HL-60 (cell line): ENCODE results near the gene KLHL21.

Source experiments
- DNase-seq, 2 experiments: peaks; one replicate each; pipeline ENCODE4 v3.0.0-alpha.2; 2010 to 2020; ENCODE audit warnings: low read depth in 1 of 2, low spot score in 1 of 2
- H3K27ac ChIP-seq: fragments of 250-450 bp; sonication (Bioruptor Pico); replicated peaks from 2 replicates; pipeline ENCODE4 v1.5.1; 2020; ENCODE audit warnings: mild to moderate bottlenecking, moderate library complexity
- H3K27me3 ChIP-seq: fragments of 250-450 bp; sonication (Bioruptor Pico); 2 replicates; pipeline ENCODE4 v1.5.1; 2021; ENCODE audit warnings: mild to moderate bottlenecking, moderate library complexity; ENCODE audit not compliant: insufficient read depth, poor library complexity, severe bottlenecking
- H3K4me3 ChIP-seq: replicated peaks from 2 replicates; pipeline ENCODE4 v1.5.1; 2011; ENCODE audit warnings: mild to moderate bottlenecking, control low read depth, low read length; ENCODE audit not compliant: insufficient read depth
- CTCF ChIP-seq: IDR thresholded peaks from one replicate; pipeline ENCODE4 v1.5.1; 2011; ENCODE audit warnings: low read length, control low read depth, inconsistent platforms; ENCODE audit not compliant: insufficient read depth
- GABPA ChIP-seq: IDR thresholded peaks from 2 replicates; pipeline ENCODE4 v1.6.1; 2012; ENCODE audit warnings: low read depth
- POLR2AphosphoS5 ChIP-seq: IDR thresholded peaks from 2 replicates; pipeline ENCODE4 v1.6.1; 2012; ENCODE audit warnings: low read depth
- REST ChIP-seq: IDR thresholded peaks from 2 replicates; pipeline ENCODE4 v1.6.1; 2012; ENCODE audit warnings: low read depth; ENCODE audit not compliant: insufficient replicate concordance
- SPI1 ChIP-seq: IDR thresholded peaks from 2 replicates; pipeline ENCODE4 v1.6.1; 2012; ENCODE audit warnings: low read depth, mild to moderate bottlenecking, borderline replicate concordance

KLHL21 gene

GRCh38 chr1:6625584-6626149 lies 23.0 kb upstream of the KLHL21 start:
- Histone ChIP-seq H3K27me3 (no peaks in the 10 kb centered on the region), H3K4me3 (peak overlapping the region; percentile 82), H3K27ac (peak overlapping the region; percentile 31; the same call in 1 of the 2 replicates)
- TF ChIP-seq GABPA (no peak), CTCF (no peak), POLR2AphosphoS5 (no peak), REST (no peak), SPI1 (no peak)
- DNase-seq: no peak

- H3K27me3 ChIP-seq: no peaks in the 10 kb centered on the region
- peak within 1 kb of the TSS; percentile 82 for H3K4me3 ChIP-seq
- peak within 1 kb of the TSS; percentile 31; the same call in 1 of the 2 replicates for H3K27ac ChIP-seq
- peak; percentile 4 for TF ChIP-seq CTCF
- TF ChIP-seq GABPA: no peak
- peak; percentile 16; the same call in 1 of the 2 replicates for TF ChIP-seq POLR2AphosphoS5
- peak in 1 of 2 experiments; percentile 84 for DNase-seq
These were observed 22.3 kb upstream of the KLHL21 start, which contains the start of gene THAP3 for GRCh38 chr1:6624710-6625583. Gene THAP3 (plus strand): TSS chr1:6624868. CDS start chr1:6625219, 351 bp downstream.

- Histone ChIP-seq H3K27ac (no peak overlapping the region), H3K4me3 (no peak overlapping the region), H3K27me3 (no peaks in the 10 kb centered on the region)
- TF ChIP-seq REST: no peak
- no peak for TF ChIP-seq CTCF
- no peak for TF ChIP-seq POLR2AphosphoS5
- no peak for TF ChIP-seq GABPA
- no peak for TF ChIP-seq SPI1
- DNase-seq: no peak
These were observed 20.7 kb upstream of the KLHL21 start for GRCh38 chr1:6623269-6623965.
